SK-N-SH (cell line): ENCODE measurements around the gene SENP1.

Experiments used
- EP300 ChIP-seq, 2 experiments: IDR thresholded peaks; 2 replicates each; pipeline versions ENCODE4 v1.4.0 to v1.6.1; 2012; ENCODE audit warnings: borderline replicate concordance in 1 of 2, low read depth in 1 of 2, low read length in 1 of 2
- FOSL2 ChIP-seq: IDR thresholded peaks from 2 replicates; pipeline ENCODE4 v1.4.0; 2012; ENCODE audit warnings: low read depth, mild to moderate bottlenecking, moderate library complexity, borderline replicate concordance
- IRF3 ChIP-seq: fragments of 150-350 bp; IDR thresholded peaks from 2 replicates; pipeline ENCODE4 v1.6.1; 2016; ENCODE audit warnings: mild to moderate bottlenecking, low read depth, low read length
- JUND ChIP-seq: IDR thresholded peaks from 2 replicates; pipeline ENCODE4 v1.4.0; 2012
- MXI1 ChIP-seq: IDR thresholded peaks from 2 replicates; pipeline ENCODE4 v1.6.1; 2012; ENCODE audit warnings: mild to moderate bottlenecking, low read depth, low read length, improper control_type of control experiment
- RFX5 ChIP-seq: IDR thresholded peaks from 2 replicates; pipeline ENCODE4 v1.6.1; 2012; ENCODE audit warnings: mild to moderate bottlenecking, improper control_type of control experiment, low read length
- TAF1 ChIP-seq: IDR thresholded peaks from 2 replicates; pipeline ENCODE4 v1.6.1; 2012; ENCODE audit warnings: low read depth, mild to moderate bottlenecking, low read length, moderate library complexity, borderline replicate concordance
- YY1 ChIP-seq: IDR thresholded peaks from 2 replicates; pipeline ENCODE4 v1.4.0; 2012; ENCODE audit warnings: low read depth, mild to moderate bottlenecking
- TF ChIP-seq, protein P1 (sequence below): fragments of 150-350 bp; IDR thresholded peaks from 2 replicates; pipeline ENCODE4 v1.6.1; 2017; ENCODE audit warnings: antibody characterized with exemption, low read length, low read depth, borderline replicate concordance
- TF ChIP-seq, protein P2 (sequence below): IDR thresholded peaks from 2 replicates; pipeline ENCODE4 v1.6.1; 2012; ENCODE audit warnings: mild to moderate bottlenecking, low read depth, low read length, moderate library complexity
- TF ChIP-seq, protein P3 (sequence below): fragments of 200-600 bp; sonication (generic); IDR thresholded peaks from 2 replicates; pipeline ENCODE4 v1.6.1; 2017; ENCODE audit warnings: antibody characterized with exemption, mild to moderate bottlenecking, moderate library complexity
- TF ChIP-seq, protein P4 (sequence below): IDR thresholded peaks from 2 replicates; pipeline ENCODE4 v1.4.0; 2012; ENCODE audit warnings: low read depth

DNA sequence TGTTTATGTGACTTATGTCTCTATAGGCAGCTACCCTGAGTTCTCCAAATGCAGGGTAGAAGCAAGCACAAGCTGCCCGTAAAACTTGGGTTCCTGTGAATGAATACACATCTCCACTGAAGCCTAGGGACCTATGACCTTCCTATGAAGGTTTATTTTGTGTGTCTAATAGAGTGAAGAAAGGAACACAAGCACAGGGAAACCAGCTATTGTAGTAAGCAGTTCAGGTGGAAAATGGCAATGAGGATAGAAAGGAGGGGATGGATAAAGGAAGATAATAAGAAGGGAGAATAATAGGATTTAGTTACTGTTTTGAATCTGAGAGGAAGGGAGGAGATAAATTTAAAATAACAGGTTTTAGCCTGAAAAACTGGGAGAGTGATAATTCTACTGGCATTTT is 15.6 kb upstream of the SENP1 start:
- TF ChIP-seq EP300 (IDR thresholded peaks at IDR 0.05; ENCODE audit: borderline replicate concordance in 1 of 2, low read depth in 1 of 2, low read length in 1 of 2) (no peak), FOSL2 (no peak), JUND (no peak), YY1 (no peak), RFX5 (no peak), IRF3 (no peak), TAF1 (no peak), MXI1 (no peak)
- TF ChIP-seq, protein P1, sequence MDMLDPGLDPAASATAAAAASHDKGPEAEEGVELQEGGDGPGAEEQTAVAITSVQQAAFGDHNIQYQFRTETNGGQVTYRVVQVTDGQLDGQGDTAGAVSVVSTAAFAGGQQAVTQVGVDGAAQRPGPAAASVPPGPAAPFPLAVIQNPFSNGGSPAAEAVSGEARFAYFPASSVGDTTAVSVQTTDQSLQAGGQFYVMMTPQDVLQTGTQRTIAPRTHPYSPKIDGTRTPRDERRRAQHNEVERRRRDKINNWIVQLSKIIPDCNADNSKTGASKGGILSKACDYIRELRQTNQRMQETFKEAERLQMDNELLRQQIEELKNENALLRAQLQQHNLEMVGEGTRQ, result no peak
- TF ChIP-seq, protein P2, sequence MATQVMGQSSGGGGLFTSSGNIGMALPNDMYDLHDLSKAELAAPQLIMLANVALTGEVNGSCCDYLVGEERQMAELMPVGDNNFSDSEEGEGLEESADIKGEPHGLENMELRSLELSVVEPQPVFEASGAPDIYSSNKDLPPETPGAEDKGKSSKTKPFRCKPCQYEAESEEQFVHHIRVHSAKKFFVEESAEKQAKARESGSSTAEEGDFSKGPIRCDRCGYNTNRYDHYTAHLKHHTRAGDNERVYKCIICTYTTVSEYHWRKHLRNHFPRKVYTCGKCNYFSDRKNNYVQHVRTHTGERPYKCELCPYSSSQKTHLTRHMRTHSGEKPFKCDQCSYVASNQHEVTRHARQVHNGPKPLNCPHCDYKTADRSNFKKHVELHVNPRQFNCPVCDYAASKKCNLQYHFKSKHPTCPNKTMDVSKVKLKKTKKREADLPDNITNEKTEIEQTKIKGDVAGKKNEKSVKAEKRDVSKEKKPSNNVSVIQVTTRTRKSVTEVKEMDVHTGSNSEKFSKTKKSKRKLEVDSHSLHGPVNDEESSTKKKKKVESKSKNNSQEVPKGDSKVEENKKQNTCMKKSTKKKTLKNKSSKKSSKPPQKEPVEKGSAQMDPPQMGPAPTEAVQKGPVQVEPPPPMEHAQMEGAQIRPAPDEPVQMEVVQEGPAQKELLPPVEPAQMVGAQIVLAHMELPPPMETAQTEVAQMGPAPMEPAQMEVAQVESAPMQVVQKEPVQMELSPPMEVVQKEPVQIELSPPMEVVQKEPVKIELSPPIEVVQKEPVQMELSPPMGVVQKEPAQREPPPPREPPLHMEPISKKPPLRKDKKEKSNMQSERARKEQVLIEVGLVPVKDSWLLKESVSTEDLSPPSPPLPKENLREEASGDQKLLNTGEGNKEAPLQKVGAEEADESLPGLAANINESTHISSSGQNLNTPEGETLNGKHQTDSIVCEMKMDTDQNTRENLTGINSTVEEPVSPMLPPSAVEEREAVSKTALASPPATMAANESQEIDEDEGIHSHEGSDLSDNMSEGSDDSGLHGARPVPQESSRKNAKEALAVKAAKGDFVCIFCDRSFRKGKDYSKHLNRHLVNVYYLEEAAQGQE, result no peak
- TF ChIP-seq, protein P3, sequence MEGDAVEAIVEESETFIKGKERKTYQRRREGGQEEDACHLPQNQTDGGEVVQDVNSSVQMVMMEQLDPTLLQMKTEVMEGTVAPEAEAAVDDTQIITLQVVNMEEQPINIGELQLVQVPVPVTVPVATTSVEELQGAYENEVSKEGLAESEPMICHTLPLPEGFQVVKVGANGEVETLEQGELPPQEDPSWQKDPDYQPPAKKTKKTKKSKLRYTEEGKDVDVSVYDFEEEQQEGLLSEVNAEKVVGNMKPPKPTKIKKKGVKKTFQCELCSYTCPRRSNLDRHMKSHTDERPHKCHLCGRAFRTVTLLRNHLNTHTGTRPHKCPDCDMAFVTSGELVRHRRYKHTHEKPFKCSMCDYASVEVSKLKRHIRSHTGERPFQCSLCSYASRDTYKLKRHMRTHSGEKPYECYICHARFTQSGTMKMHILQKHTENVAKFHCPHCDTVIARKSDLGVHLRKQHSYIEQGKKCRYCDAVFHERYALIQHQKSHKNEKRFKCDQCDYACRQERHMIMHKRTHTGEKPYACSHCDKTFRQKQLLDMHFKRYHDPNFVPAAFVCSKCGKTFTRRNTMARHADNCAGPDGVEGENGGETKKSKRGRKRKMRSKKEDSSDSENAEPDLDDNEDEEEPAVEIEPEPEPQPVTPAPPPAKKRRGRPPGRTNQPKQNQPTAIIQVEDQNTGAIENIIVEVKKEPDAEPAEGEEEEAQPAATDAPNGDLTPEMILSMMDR, result no peak
- TF ChIP-seq, protein P4, sequence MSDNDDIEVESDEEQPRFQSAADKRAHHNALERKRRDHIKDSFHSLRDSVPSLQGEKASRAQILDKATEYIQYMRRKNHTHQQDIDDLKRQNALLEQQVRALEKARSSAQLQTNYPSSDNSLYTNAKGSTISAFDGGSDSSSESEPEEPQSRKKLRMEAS, result no peak
